ENCODE measurements around the gene GNPTG. TPM values are rescaled to one million over a fixed set of nuclear protein-coding genes. Genes with fewer than 3 reads are reported as not detected.

GNPTG gene
- total RNA-seq, 1 experiment from 2014 or later = 29.4 TPM

GRCh38 chr16:1322407-1322806, 29.3 kb upstream of the GNPTG start:
- H3K27ac Mint-ChIP-seq = no peak overlapping the region
- H3K27me3 ChIP-seq (ENCODE audit: insufficient read depth, low read length) = no peaks in the 10 kb centered on the region

More at GRCh38 chr16:1322407-1322806, 29.3 kb upstream of the GNPTG start:
- Histone ChIP-seq H2AFZ (ENCODE audit: low read length) (no peak overlapping the region), H3K56ac (ENCODE audit: insufficient read length, low read depth, low read length) (no peak overlapping the region), H3K4me1 (ENCODE audit: insufficient read depth, low read length) (no peaks in the 10 kb centered on the region), H2BK120ac (ENCODE audit: low read depth, low read length, poor library complexity, severe bottlenecking) (no peak overlapping the region), H3K4ac (ENCODE audit: low read depth, low read length) (no peak overlapping the region), H4K91ac (ENCODE audit: insufficient read length, low read depth, low read length) (no peak overlapping the region), H4K5ac (ENCODE audit: insufficient read length, low read depth, low read length) (no peak overlapping the region), H2BK5ac (ENCODE audit: insufficient read length, low read length) (no peak overlapping the region), H3K18ac (ENCODE audit: insufficient read length, low read depth, low read length) (no peak overlapping the region), H4K20me1 (ENCODE audit: control insufficient read depth, insufficient read depth, insufficient read length) (no peaks in the 10 kb centered on the region), H3K79me2 (ENCODE audit: insufficient read depth, low read length) (0 out of 2 replicates have a peak, but pooled peaks cover 2% of the 10 kb centered on the region), H2AK5ac (ENCODE audit: insufficient read length, low read length) (no peak overlapping the region), H3K14ac (ENCODE audit: insufficient read depth, low read length) (no peak overlapping the region), H3K9me3 (ENCODE audit: control insufficient read depth, low read depth, low read length) (no peaks in the 10 kb centered on the region), H3K9ac (ENCODE audit: extremely low read depth, insufficient read length, low read length) (no peak overlapping the region), H3K23me2 (ENCODE audit: insufficient read length, low read depth, low read length, poor library complexity, severe bottlenecking) (no peaks in the 10 kb centered on the region), H3K4me2 (ENCODE audit: insufficient read depth, insufficient read length, low read length) (no peak overlapping the region), H3K23ac (ENCODE audit: insufficient read length, low read depth, low read length) (no peak overlapping the region), H3K27ac (ENCODE audit: insufficient read length, low read depth, low read length) (no peak overlapping the region), H2BK20ac (ENCODE audit: low read depth, low read length, poor library complexity, severe bottlenecking) (no peak overlapping the region), H2BK15ac (ENCODE audit: low read depth, low read length) (no peak overlapping the region), H4K8ac (replicated peaks; ENCODE audit: insufficient read length, low read depth, low read length) (no peak overlapping the region), H3T11ph (ENCODE audit: low read length) (no peak overlapping the region), H2BK12ac (ENCODE audit: insufficient read length, low read depth, low read length) (no peak overlapping the region), H3K79me1 (ENCODE audit: insufficient read depth, low read depth, low read length, poor library complexity, severe bottlenecking) (no peaks in the 10 kb centered on the region)
- Mint-ChIP-seq H3K9me3 (no peaks in the 10 kb centered on the region), H3K4me3 (no peak overlapping the region), H3K4me1 (peaks cover 0 to 9% of the 10 kb centered on the region in 2 experiments; a peak in 2 of 4 replicates), H3K27me3 (ENCODE audit: low read depth) (no peaks in the 10 kb centered on the region), H3K36me3 (ENCODE audit: insufficient read depth in 1 of 3, low read depth in 3 of 3) (peaks cover 31 to 74% (median 55%) of the 10 kb centered on the region in 3 experiments)
- no peak for TF ChIP-seq CTCF (conservative IDR thresholded peaks at IDR 0.05)
- WGBS (ENCODE audit: extremely low coverage, insufficient read length, low lambda C conversion rate) = no CpG with 5 or more reads among the region's 8 CpGs
- no peak for DNase-seq
